AG04450 (cell line): ENCODE results near the gene KRTAP2-2. TPM values are rescaled to one million over a fixed set of nuclear protein-coding genes. Genes with fewer than 3 reads are reported as not detected.
"Not testable (repeated sequence)": the region's sequence is repeated elsewhere in the genome, so short reads cannot be mapped to it uniquely, and the experiment has no call there.

Experiments
- CTCF ChIA-PET: fragments of 300-600, 350-600 bp; formaldehyde crosslinking; extraction: SDS; loops from one replicate; lab custom pipeline; 2022; ENCODE audit warnings: antibody characterized with exemption, inconsistent platforms; lab: Charles Lee
- POLR2A ChIA-PET: fragments of 350-600 bp; formaldehyde crosslinking; extraction: SDS; loops from one replicate; lab custom pipeline; 2021; ENCODE audit warnings: antibody characterized with exemption, inconsistent platforms; lab: Yijun Ruan, JAX
- DNase-seq: peaks from one replicate; pipeline ENCODE4 v3.0.0-alpha.2; 2011; ENCODE audit warnings: low read depth, low spot score
- H3K27ac ChIP-seq: one replicate; pipeline ENCODE4 v1.5.1; 2012; ENCODE audit warnings: low read depth, low read length, control low read depth
- H3K27me3 ChIP-seq: one replicate; pipeline ENCODE4 v1.6.0; 2012; ENCODE audit warnings: low read length; ENCODE audit not compliant: control insufficient read depth, insufficient read depth
- H3K4me3 ChIP-seq: 2 replicates; pipeline ENCODE4 v1.5.1; 2011; ENCODE audit warnings: mild to moderate bottlenecking, low read depth, low read length, control low read depth
- H3K9me3 ChIP-seq: 2 replicates; pipeline ENCODE4 v1.5.1; 2012; ENCODE audit warnings: low read length; ENCODE audit not compliant: control insufficient read depth, insufficient read depth
- polyA plus RNA-seq: library from polyadenylated mRNA; depleted of rRNA; stranded (reverse); fragments of >200 nt; gene quantifications from 2 replicates; pipeline ENCODE4 v1.2.3, GENCODE V29; 2011
- TF ChIP-seq, protein P1 (sequence below): IDR thresholded peaks from 2 replicates; pipeline ENCODE4 v1.5.1; 2011; ENCODE audit warnings: low read depth, low read length, control low read depth, inconsistent platforms

KRTAP2-2 gene
- polyA plus RNA-seq, 1 experiment = not detected

DNA sequence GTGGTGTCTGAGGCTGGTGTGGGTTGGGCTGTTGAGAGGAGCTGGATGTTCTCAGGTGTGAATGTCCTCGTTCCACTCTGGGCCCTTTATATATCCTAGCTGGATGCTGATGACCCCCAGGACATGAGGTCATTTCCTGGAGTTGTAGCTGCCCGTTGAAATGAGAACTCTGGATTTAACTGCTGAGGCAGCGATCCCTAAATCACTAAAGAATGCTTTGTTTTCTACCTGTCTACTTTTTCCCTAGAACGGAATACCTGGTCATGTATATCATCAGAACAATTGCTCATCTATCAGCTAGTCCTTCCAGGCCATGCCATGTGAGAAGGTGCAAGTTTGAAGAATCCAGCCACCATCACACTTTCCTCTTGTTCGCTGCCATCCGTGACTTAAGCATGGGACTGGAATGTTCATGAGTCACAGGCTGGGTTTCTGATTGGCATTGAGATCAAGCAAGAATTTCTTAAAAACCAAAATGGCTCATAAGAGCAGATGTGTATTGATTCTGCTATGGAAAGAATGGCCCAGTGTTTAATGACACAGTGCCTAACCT is 5.1 kb upstream of the KRTAP2-2 start, which contains the start of gene KRTAP2-3:
Gene KRTAP2-3 (minus strand): TSS at position 63 of the 553 bp plus-strand sequence. CDS start 64 bp downstream, outside the sequence.
- H3K27ac ChIP-seq = peak within 1 kb of the TSS; percentile 85
- H3K9me3 ChIP-seq = no peaks in the 10 kb centered on the region
- H3K27me3 ChIP-seq = no peaks in the 10 kb centered on the region
- TF ChIP-seq, protein P1, sequence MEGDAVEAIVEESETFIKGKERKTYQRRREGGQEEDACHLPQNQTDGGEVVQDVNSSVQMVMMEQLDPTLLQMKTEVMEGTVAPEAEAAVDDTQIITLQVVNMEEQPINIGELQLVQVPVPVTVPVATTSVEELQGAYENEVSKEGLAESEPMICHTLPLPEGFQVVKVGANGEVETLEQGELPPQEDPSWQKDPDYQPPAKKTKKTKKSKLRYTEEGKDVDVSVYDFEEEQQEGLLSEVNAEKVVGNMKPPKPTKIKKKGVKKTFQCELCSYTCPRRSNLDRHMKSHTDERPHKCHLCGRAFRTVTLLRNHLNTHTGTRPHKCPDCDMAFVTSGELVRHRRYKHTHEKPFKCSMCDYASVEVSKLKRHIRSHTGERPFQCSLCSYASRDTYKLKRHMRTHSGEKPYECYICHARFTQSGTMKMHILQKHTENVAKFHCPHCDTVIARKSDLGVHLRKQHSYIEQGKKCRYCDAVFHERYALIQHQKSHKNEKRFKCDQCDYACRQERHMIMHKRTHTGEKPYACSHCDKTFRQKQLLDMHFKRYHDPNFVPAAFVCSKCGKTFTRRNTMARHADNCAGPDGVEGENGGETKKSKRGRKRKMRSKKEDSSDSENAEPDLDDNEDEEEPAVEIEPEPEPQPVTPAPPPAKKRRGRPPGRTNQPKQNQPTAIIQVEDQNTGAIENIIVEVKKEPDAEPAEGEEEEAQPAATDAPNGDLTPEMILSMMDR = no peak
- POLR2A ChIA-PET = interaction anchor here (1.2 to 1.8 kb wide), 2 partner anchors 33 to 488 kb away, joined by 3 to 6 read pairs; partner anchors contain the start of gene KRTAP1-5
- DNase-seq = peak; percentile 87
- CTCF ChIA-PET = interaction anchor here (1.6 kb wide), 1 partner anchor 488 kb away, joined by 4 read pairs; no protein-coding TSS in a partner anchor
- H3K4me3 ChIP-seq = no peak within 1 kb of the TSS

- DNase-seq = peak; percentile 75
- not testable (repeated sequence) for H3K4me3 ChIP-seq, H3K27me3 ChIP-seq, H3K9me3 ChIP-seq
- ChIA-PET POLR2A (interaction anchor here (0.6 to 1.8 kb wide), 6 partner anchors 33 to 489 kb away, joined by 3 to 11 read pairs (median 4); partner anchors contain the start of gene KRTAP1-5), CTCF (interaction anchor here (0.6 to 1.6 kb wide), 4 partner anchors 21 to 489 kb away, joined by 3 to 8 read pairs (median 4); no protein-coding TSS in a partner anchor)
- H3K27ac ChIP-seq = peak overlapping the region; percentile 85
Measured at GRCh38 chr17:41059276-41060051, 4.4 kb upstream of the KRTAP2-2 start.

- Histone ChIP-seq H3K27me3 (no peaks in the 10 kb centered on the region), H3K9me3 (no peaks in the 10 kb centered on the region), H3K27ac (peak overlapping the region; percentile 49), H3K4me3 (no peak overlapping the region)
- DNase-seq = no peak
- TF ChIP-seq, protein P1 = no peak
- ChIA-PET CTCF (interaction anchor here (0.6 to 0.7 kb wide), 3 partner anchors 30 to 272 kb away, joined by 3 to 8 read pairs (median 3); no protein-coding TSS in a partner anchor), POLR2A (interaction anchor here (0.6 to 1.8 kb wide), 6 partner anchors 32 to 490 kb away, joined by 3 to 11 read pairs (median 4); partner anchors contain the start of gene KRTAP1-5)
Measured at GRCh38 chr17:41058741-41059140, 3.7 kb upstream of the KRTAP2-2 start.

- ChIA-PET POLR2A (no interaction called here), CTCF (no interaction called here)
- no peak overlapping the region for H3K4me3 ChIP-seq
- no peak overlapping the region for H3K27ac ChIP-seq
- TF ChIP-seq, protein P1 = no peak
- no peak for DNase-seq
- H3K27me3 ChIP-seq = no peaks in the 10 kb centered on the region
- no peaks in the 10 kb centered on the region for H3K9me3 ChIP-seq
Measured at GRCh38 chr17:41057547-41057946, 2.5 kb upstream of the KRTAP2-2 start.

- H3K27me3 ChIP-seq, H3K27ac ChIP-seq, H3K9me3 ChIP-seq, POLR2A ChIA-PET, CTCF ChIA-PET, H3K4me3 ChIP-seq, DNase-seq: not testable (repeated sequence)
Measured at GRCh38 chr17:41054556-41054955, 474 bp downstream of the KRTAP2-2 start.
